ENCODE results near the gene ORM2. TPM values are rescaled to one million over a fixed set of nuclear protein-coding genes. Genes with fewer than 3 reads are reported as not detected.

The ORM2 gene
- total and polyA plus RNA-seq, 2 donors (not counting 1 experiment from before 2014, with no cell fraction given) = not detected

DNA sequence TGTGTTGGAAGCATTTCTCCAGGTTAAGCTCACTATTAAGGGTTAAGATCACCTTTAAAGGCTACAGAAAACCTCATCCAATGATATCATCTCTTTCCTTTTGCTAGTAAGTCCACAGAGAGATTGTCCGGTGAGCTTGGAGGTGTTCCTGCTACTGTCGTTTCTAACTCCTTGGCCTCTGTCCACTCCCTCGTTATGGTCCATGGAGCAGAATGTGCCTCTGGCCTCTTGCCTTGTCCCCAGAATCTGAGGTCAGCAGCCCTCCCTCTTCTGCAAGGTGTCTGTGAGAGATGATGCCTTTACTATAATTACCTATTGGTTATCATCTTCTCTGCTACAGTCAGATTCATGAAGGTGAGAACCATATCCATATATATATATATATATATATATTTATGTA lies 15.0 kb downstream of the ORM2 start:
- DNase-seq (no peak), ATAC-seq (ENCODE audit: low read depth) (no peak)
- H3K9ac ChIP-seq (ENCODE audit: low read length) = no peak overlapping the region
- WGBS (ENCODE audit: insufficient coverage) = 83% methylated on average over 2 of the region's 3 CpGs
- no peaks in the 10 kb centered on the region for H3K9me3 ChIP-seq (ENCODE audit: control extremely low read depth in 1 of 3, control insufficient read depth in 2 of 3, insufficient read depth in 1 of 3, low read length in 2 of 3)
- ChIA-PET POLR2A (interaction anchor here (1.2 kb wide), 1 partner anchor 41 kb away, joined by 3 read pairs; no protein-coding TSS in a partner anchor), CTCF (interaction anchor here (1.2 to 9.3 kb wide), 4 partner anchors 22 to 174 kb away, joined by 3 to 91 read pairs (median 24); partner anchors contain the start of gene AKNA)
- TF ChIP-seq EZH2 (IDR thresholded peaks at IDR 0.05; ENCODE audit: borderline replicate concordance, insufficient read depth, low read depth, low read length, poor library complexity, severe bottlenecking) (no peak), CTCF (IDR thresholded peaks at IDR 0.05) (no peak)
- Mint-ChIP-seq H3K4me1 (peaks cover 38% of the 10 kb centered on the region), H3K4me3 (no peak overlapping the region), H3K27ac (peak overlapping the region; percentile 10), H3K9me3 (ENCODE audit: insufficient read depth) (no peaks in the 10 kb centered on the region), H3K27me3 (no peaks in the 10 kb centered on the region)
- H3K27ac ChIP-seq (ENCODE audit: low read length in 2 of 2) = peak overlapping the region in 1 of 2 donors; percentile 43
- no peak overlapping the region for H2AFZ ChIP-seq (ENCODE audit: insufficient read depth, low read depth, low read length, poor library complexity, severe bottlenecking)
- intact Hi-C loops (cut with micrococcal nuclease) = no loop called here
- no peak overlapping the region for H3K4me3 ChIP-seq (ENCODE audit: control extremely low read depth in 1 of 5, extremely low read depth in 1 of 5, insufficient read depth in 1 of 5, low read depth in 2 of 5, low read length in 4 of 5)
- peaks cover 27% of the 10 kb centered on the region for H3K79me2 ChIP-seq (ENCODE audit: control insufficient read depth, insufficient read depth, low read length)
- no peaks in the 10 kb centered on the region for H3K27me3 ChIP-seq (replicated peaks in 1 of 4; ENCODE audit: control extremely low read depth in 1 of 4, control insufficient read depth in 3 of 4, insufficient read depth in 4 of 4, low read length in 3 of 4)
- peaks cover 8 to 98% of the 10 kb centered on the region in 2 experiments for H3K36me3 ChIP-seq (replicated peaks in 1 of 2; ENCODE audit: control extremely low read depth in 1 of 2, control insufficient read depth in 1 of 2, extremely low read depth in 1 of 2, insufficient read depth in 2 of 2, low read length in 1 of 2)
- H4K20me1 ChIP-seq (ENCODE audit: control insufficient read depth, insufficient read depth, low read length, poor library complexity, severe bottlenecking) = peaks cover 70% of the 10 kb centered on the region
- H3K4me1 ChIP-seq (ENCODE audit: control insufficient read depth in 2 of 2, insufficient read depth in 2 of 2, low read length in 2 of 2) = peaks cover 16 to 25% of the 10 kb centered on the region in 2 donors
- H3K4me2 ChIP-seq (replicated peaks; ENCODE audit: low read depth, low read length, poor library complexity, severe bottlenecking) = no peak overlapping the region

GRCh38 chr9:114345493-114346065 lies 15.9 kb downstream of the ORM2 start:
- peak overlapping the region in 1 of 2 donors; percentile 53 for H3K27ac ChIP-seq (ENCODE audit: low read length in 2 of 2)
- H3K27ac Mint-ChIP-seq = peak overlapping the region; percentile 10
- H3K9ac ChIP-seq (ENCODE audit: low read length) = no peak overlapping the region
- H3K9me3 ChIP-seq (ENCODE audit: control extremely low read depth in 1 of 3, control insufficient read depth in 2 of 3, insufficient read depth in 1 of 3, low read length in 2 of 3) = no peaks in the 10 kb centered on the region
- H3K4me3 Mint-ChIP-seq = no peak overlapping the region
- ChIA-PET POLR2A (interaction anchor here (0.6 kb wide), 1 partner anchor 23 kb away, joined by 4 read pairs; no protein-coding TSS in a partner anchor), CTCF (interaction anchor here (0.7 to 7.5 kb wide), 4 partner anchors 22 to 308 kb away, joined by 3 to 41 read pairs (median 5); partner anchors contain the start of gene AKNA)
- H3K79me2 ChIP-seq (ENCODE audit: control insufficient read depth, insufficient read depth, low read length) = peaks cover 30% of the 10 kb centered on the region
- H3K36me3 ChIP-seq (replicated peaks in 1 of 2; ENCODE audit: control extremely low read depth in 1 of 2, control insufficient read depth in 1 of 2, extremely low read depth in 1 of 2, insufficient read depth in 2 of 2, low read length in 1 of 2) = peaks cover 9 to 98% of the 10 kb centered on the region in 2 experiments
- H3K9me3 Mint-ChIP-seq (ENCODE audit: insufficient read depth) = no peaks in the 10 kb centered on the region
- H3K4me2 ChIP-seq (replicated peaks; ENCODE audit: low read depth, low read length, poor library complexity, severe bottlenecking) = no peak overlapping the region
- WGBS (ENCODE audit: insufficient coverage) = 89% methylated on average over 3 of the region's 7 CpGs
- no peak overlapping the region for H3K4me3 ChIP-seq (ENCODE audit: control extremely low read depth in 1 of 5, extremely low read depth in 1 of 5, insufficient read depth in 1 of 5, low read depth in 2 of 5, low read length in 4 of 5)
- intact Hi-C loops (cut with micrococcal nuclease) = no loop called here
- DNase-seq (no peak), ATAC-seq (ENCODE audit: low read depth) (no peak)
- H3K4me1 ChIP-seq (ENCODE audit: control insufficient read depth in 2 of 2, insufficient read depth in 2 of 2, low read length in 2 of 2) = peaks cover 25 to 28% of the 10 kb centered on the region in 2 donors
- H3K27me3 Mint-ChIP-seq = no peaks in the 10 kb centered on the region
- TF ChIP-seq CTCF (IDR thresholded peaks at IDR 0.05) (no peak), EZH2 (IDR thresholded peaks at IDR 0.05; ENCODE audit: borderline replicate concordance, insufficient read depth, low read depth, low read length, poor library complexity, severe bottlenecking) (no peak)
- no peak overlapping the region for H2AFZ ChIP-seq (ENCODE audit: insufficient read depth, low read depth, low read length, poor library complexity, severe bottlenecking)
- H3K4me1 Mint-ChIP-seq = peaks cover 40% of the 10 kb centered on the region
- no peaks in the 10 kb centered on the region for H3K27me3 ChIP-seq (replicated peaks in 1 of 4; ENCODE audit: control extremely low read depth in 1 of 4, control insufficient read depth in 3 of 4, insufficient read depth in 4 of 4, low read length in 3 of 4)
- H4K20me1 ChIP-seq (ENCODE audit: control insufficient read depth, insufficient read depth, low read length, poor library complexity, severe bottlenecking) = peaks cover 77% of the 10 kb centered on the region
